Cortex of kidney (tissue), 1 donor: ENCODE results near the gene MINDY4.

Source experiments
- DNase-seq: peaks from one replicate; lab custom pipeline; 2025; lab: John Stamatoyannopoulos, UW

The MINDY4 gene

GRCh38 chr7:30835396-30835915 lies 64.2 kb downstream of the MINDY4 start:
- DNase-seq = no peak

- no peak for DNase-seq
These were observed 65.8 kb downstream of the MINDY4 start for GRCh38 chr7:30836991-30837390.

DNA sequence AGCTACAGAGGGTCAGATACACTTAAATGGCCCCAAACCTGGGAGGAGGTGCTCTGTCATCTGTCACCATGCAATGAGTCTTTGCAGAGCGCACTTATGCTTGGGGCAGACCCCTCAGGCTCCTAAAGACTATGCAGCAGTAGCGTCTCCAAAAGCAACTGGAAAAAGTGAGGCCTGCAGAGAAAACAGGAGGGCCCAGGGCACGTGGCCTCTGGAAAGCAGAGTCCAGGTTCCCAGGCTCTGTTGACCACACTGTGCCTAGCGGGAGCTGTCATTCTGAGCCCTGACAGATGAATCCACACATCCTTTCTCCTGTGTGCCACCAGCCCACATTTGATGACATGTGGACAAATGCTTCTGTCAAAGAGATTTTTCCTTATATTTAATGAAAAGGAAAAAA lies 66.4 kb downstream of the MINDY4 start:
- DNase-seq = no peak

- DNase-seq = no peak
These were observed 66.8 kb downstream of the MINDY4 start for GRCh38 chr7:30838008-30838407.

- no peak for DNase-seq
These were observed 69.2 kb downstream of the MINDY4 start for GRCh38 chr7:30840141-30841024.

- DNase-seq = no peak
These were observed 70.0 kb downstream of the MINDY4 start for GRCh38 chr7:30841025-30841735.

DNA sequence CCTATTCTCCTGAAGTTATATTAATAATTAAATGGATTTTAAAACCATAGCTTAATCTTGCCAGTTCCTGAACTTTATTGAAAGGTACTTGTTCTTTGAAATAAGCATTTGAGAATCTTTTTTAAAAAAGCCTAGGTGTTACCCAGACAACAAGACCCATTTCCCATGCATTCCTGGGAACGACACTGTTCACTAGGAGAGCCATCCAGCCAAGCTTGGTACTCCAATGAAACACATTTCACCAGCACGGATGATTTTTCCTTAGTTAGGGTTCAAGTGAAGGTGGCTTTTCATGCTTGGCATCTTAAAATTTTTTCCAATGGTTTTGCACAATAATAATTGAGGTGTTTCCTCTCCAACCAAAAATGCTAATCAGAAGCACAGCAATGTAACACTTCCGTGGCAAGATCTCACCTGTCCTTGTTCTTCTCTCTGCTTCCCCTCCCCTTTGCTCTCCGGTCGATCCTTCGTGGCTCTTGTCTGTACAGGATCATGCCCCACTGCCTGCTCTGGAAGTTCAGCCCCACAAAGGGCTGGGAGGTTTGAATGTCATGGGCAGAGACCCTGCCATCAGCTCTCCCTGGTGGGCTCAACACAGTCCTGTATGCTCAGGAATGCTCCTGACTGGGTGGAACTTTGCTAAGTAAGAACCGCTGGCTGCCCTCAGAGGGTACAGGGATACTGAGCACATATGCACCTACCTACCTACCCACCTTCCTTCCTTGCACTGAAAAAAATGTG lies 70.8 kb downstream of the MINDY4 start:
- DNase-seq = no peak

- no peak for DNase-seq
These were observed 71.6 kb downstream of the MINDY4 start for GRCh38 chr7:30842542-30843451.

- DNase-seq = no peak
These were observed 72.7 kb downstream of the MINDY4 start for GRCh38 chr7:30843741-30844482.

GRCh38 chr7:30844483-30844874 lies 73.3 kb downstream of the MINDY4 start:
- no peak for DNase-seq

DNA sequence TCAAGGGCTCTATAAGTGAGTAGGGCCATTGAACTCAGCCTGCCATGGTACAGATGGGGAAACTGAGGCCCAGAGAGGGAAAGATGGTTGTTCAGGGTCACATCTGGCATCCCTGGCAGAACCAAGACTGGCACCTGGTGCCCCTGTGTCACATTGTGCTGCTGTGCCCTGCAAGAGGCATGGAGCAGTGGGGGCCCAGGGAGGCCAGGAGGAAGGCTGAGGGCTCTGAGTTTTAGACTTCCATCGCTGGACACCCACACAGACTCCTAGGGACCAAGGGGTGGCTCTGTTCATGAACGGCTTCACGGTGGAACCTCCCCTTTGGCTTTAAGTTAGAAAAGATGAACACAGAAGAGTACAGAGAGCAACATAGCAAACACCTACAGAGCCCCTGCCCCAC lies 73.7 kb downstream of the MINDY4 start:
- no peak for DNase-seq

- no peak for DNase-seq
These were observed 74.4 kb downstream of the MINDY4 start for GRCh38 chr7:30845426-30846135.

DNA sequence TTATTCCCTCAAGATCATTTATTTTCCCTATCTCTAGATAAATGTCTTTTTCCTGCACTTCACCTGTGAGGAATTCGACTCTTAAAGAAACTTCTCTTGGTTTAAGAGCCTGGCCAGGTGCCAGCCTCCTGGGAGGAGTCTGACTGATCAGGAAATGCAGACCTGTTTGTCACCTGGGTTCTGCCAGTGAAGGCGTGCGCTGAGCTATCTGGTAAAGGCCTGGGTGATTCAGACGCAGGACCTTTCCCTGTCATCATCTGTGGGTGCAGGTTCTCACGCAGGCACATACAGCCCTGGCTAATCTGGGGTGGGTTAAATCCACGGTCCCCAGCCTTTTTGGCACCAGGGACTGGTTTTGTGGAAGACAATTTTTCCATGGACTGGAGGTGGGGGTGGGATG lies 75.2 kb downstream of the MINDY4 start:
- no peak for DNase-seq

- DNase-seq = no peak
These were observed 77.1 kb downstream of the MINDY4 start for GRCh38 chr7:30848121-30848855.

DNA sequence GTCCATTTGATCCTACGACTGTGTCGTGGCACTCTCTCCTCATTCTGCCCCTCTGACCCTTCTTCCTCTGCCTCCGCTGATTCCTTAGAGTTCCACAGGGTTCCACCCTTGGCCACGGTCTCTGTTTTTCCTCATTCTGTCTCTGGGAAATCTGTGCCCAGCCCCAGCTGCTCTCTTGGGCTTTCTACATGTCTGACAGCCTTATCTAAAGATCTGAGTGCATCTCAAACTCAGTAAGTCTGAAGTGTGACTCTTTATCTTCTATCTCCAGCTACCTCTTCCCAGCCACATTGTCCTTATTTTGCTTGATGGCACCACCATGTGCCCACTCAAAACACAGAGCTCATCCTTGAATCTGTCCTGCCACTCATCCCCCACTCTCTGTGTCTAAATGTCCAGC lies 78.3 kb downstream of the MINDY4 start:
- no peak for DNase-seq

DNA sequence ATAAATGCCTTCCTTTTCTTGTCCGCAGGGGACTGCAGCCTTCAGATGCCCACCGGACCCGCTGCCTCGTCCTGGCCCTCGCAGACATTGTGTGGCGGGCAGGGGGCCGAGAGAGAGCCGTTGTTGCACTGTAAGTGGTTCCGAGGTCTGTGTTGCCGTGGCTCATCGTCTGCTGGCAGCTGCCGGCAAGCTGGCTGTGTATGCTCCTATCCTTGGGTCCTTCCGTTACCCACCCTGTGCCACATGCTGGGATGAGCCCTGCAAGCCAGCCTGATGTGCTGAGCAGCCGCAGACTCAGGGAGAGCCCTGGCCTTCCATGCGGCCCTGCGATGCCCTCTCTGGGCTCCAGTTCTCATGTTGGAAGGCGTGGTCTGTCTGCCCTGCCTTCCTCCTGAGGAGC lies 79.2 kb downstream of the MINDY4 start:
- DNase-seq = no peak

GRCh38 chr7:30851651-30852307 lies 80.6 kb downstream of the MINDY4 start:
- DNase-seq = no peak

DNA sequence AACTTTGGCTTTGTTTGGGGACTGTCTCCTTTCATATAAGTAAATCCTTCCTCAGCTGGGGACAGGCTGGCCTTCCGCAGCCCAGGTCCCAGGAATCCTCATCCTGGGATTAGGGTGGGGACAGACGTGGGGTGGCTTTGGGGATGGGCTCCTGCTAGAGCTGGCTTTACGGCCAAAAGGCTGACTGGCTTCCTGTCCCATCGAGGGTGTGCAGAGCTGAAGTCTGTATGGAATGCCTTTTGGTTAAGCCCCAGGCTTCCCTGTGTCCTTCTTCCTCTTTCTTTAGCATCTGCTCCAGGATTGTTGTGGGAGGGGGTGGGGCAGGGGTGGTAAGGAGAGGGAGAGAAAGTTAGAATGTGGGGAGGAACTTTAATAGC lies 81.1 kb downstream of the MINDY4 start:
- no peak for DNase-seq
